ENCODE measurements around the gene PTDSS2.

The PTDSS2 gene

DNA sequence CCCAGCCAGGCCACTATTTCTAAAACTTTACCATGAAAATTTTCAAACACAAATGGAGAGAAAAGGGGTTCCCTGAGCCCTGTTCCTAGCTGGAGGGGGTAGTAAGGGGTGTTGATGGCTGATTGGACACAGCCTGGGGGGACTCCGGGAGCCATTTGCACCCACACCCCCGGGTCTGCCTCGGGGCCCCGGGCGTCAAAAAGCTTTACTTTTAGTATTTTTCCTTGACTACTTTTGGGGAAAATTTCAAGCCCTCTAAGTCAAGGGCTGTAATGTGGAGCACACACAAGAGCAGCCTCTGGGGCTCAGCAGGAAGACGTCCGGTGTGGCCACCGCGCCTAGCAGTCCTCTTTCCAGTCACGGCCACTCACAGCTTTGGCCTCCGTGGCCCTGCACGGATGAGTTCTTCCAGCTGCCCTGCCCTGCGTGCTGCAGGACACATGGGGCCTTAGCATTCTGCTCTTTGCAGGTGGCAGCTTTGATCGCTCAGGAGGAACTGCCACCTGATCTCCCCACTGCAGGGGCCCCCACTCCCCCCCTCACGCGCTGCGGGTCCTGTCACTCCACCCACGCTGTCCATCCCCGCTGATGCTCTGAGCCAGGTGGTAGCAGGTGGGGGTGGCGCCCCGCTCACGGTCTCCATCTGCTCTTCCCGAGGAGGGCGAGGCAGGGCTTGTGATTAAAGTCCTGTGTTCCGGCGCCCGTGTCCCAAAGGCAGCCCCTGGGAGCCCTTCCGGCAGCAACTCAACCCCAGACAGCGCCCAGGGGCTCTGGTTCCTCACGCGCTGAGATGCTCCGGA is 42.5 kb downstream of the PTDSS2 start:
- TF ChIP-seq, protein P1, sequence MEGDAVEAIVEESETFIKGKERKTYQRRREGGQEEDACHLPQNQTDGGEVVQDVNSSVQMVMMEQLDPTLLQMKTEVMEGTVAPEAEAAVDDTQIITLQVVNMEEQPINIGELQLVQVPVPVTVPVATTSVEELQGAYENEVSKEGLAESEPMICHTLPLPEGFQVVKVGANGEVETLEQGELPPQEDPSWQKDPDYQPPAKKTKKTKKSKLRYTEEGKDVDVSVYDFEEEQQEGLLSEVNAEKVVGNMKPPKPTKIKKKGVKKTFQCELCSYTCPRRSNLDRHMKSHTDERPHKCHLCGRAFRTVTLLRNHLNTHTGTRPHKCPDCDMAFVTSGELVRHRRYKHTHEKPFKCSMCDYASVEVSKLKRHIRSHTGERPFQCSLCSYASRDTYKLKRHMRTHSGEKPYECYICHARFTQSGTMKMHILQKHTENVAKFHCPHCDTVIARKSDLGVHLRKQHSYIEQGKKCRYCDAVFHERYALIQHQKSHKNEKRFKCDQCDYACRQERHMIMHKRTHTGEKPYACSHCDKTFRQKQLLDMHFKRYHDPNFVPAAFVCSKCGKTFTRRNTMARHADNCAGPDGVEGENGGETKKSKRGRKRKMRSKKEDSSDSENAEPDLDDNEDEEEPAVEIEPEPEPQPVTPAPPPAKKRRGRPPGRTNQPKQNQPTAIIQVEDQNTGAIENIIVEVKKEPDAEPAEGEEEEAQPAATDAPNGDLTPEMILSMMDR (IDR thresholded peaks at IDR 0.05), result no peak
- no peak for DNase-seq
- Histone ChIP-seq H3K36me3 (peaks cover 38 to 98% (median 57%) of the 10 kb centered on the region in 3 donors), H3K4me3 (no peak overlapping the region), H3K4me1 (no peaks in the 10 kb centered on the region), H3K27me3 (no peaks in the 10 kb centered on the region), H3K27ac (no peak overlapping the region), H3K9me3 (no peaks in the 10 kb centered on the region)
- intact Hi-C loops (cut with DNase I; ENCODE audit: low total_unique reads), result no loop called here

DNA sequence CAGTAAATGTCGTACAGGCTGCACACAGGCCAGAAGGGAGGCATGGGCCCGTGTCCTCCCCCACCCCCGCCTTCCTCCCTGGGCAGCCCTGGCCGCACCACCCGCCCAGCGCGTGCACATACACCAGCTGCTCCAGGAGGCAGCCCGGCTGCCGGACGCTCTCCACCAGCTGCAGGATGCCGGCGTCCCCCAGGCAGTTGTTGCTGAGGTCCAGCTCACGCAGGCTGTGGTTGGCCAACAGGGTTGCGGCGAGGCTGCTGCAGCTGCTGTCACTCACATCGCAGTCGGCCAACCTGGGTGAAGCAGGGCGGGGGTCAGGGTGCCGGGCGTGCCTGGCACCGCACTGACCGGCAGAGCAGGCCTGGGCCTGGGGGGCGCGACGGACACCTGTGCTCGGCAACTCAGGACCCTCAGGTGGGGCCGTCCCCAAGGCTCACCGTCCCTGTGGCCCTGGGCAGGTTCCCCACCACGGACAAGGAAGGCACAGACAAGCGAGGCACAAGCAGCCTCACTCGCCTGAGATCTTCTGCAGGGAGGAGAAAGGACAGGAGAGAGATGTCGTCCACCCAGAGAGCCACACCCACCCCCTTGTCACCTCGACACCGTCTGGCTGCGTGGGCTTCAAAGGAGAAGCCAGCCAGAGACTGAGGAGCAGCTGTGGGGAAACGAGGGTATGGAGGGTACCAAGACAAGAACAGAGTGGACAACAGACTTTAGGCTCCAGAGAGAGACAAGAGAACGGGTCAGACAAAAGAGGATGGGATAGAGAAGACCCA is 44.9 kb downstream of the PTDSS2 start:
- Histone ChIP-seq H3K27me3 (no peaks in the 10 kb centered on the region), H3K4me3 (no peak overlapping the region), H3K4me1 (no peaks in the 10 kb centered on the region), H3K27ac (no peak overlapping the region), H3K9me3 (no peaks in the 10 kb centered on the region), H3K36me3 (peaks cover 62 to 98% (median 73%) of the 10 kb centered on the region in 3 donors)
- TF ChIP-seq, protein P1 (IDR thresholded peaks at IDR 0.05), result no peak
- no peak for DNase-seq
- intact Hi-C loops (cut with DNase I; ENCODE audit: low total_unique reads), result no loop called here

DNA sequence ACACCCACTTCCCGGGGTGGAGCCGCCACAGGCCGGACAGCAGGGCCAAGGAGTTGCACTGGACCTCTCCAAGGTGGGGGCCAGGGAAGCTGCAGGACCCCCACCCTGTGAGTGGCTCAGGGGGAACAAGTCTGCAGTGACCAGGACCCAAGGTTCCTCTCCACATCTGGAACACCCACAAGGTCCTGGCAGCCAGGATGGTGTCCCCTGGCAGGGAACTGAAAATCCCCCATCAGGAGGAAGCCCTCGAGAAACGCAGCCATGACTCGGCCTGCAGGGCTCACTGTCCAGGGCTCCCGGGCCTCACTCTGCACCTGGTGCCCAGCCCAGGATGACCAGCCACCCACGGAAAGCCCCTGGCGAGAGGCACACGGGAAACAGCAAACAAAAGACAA is 45.5 kb downstream of the PTDSS2 start:
- Histone ChIP-seq H3K27ac (no peak overlapping the region), H3K27me3 (no peaks in the 10 kb centered on the region), H3K36me3 (peaks cover 68 to 98% (median 73%) of the 10 kb centered on the region in 3 donors), H3K9me3 (no peaks in the 10 kb centered on the region), H3K4me1 (no peaks in the 10 kb centered on the region), H3K4me3 (no peak overlapping the region)
- TF ChIP-seq, protein P1 (IDR thresholded peaks at IDR 0.05), result no peak
- intact Hi-C loops (cut with DNase I; ENCODE audit: low total_unique reads), result no loop called here
- DNase-seq, result no peak

DNA sequence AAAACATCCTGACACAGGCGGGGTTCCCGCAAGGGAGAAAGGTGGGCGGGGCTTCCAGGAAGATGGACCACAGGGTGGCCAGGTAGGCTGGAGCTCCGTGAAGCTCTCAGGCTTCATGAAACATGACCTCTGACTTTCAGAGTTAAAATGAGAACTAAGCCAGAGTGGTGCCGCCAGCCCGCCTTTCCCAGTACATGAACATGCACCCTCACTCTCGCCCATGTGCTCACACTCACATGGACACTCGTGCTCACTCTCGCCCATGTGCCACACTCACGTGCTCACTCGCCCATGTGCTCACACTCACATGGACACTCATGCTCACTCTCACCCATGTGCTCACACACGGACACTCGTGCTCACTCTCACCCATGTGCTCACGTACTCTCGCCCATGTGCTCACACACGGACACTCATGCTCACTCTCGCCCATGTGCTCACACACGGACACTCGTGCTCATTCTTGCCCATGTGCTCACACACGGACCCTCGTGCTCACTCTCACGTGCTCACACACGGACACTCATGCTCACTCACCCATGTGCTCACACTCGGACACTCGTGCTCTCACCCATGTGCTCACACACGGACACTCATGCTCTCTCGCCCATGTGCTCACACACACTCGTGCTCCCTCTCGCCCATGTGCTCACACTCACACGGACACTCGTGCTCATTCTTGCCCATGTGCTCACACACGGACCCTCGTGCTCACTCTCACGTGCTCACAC is 46.9 kb downstream of the PTDSS2 start:
- Histone ChIP-seq H3K36me3 (peaks cover 75 to 100% (median 83%) of the 10 kb centered on the region in 3 donors), H3K27me3 (no peaks in the 10 kb centered on the region), H3K4me1 (peaks cover 0 to 6% (median 2%) of the 10 kb centered on the region in 4 donors), H3K27ac (no peak overlapping the region), H3K9me3 (no peaks in the 10 kb centered on the region), H3K4me3 (no peak overlapping the region)
- TF ChIP-seq, protein P1 (IDR thresholded peaks at IDR 0.05), result no peak
- DNase-seq, result no peak
- intact Hi-C loops (cut with DNase I; ENCODE audit: low total_unique reads), result no loop called here

DNA sequence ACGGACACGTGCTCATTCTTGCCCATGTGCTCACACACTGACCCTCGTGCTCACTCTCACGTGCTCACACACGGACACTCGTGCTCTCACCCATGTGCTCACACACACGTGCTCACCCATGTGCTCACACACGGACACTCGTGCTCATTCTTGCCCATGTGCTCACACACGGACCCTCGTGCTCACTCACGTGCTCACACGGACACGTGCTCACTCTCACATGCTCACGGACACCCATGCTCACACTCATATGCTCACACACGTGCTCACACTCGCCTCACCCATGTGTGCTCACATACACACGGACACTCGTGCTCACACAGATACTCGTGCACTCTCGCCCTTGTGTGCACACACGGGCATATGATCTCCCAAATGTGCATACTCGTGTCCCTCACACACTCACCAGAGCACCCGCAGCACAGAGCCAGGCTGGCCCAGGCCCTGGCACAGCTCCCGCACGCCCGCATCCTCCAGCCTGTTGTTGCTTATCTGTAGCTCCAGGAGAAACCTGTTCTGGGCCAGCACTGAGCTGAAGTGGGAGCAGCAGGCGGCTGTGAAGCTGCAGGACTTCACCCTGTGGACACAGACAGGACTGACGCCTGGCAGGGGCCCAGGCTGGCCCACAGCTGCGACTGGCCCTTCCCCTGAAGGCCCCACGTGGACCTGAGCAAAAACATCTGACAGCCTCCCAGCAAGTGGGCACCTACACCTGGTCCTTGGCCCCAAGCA is 47.7 kb downstream of the PTDSS2 start:
- TF ChIP-seq, protein P1 (IDR thresholded peaks at IDR 0.05), result no peak
- Histone ChIP-seq H3K4me3 (no peak overlapping the region), H3K27me3 (no peaks in the 10 kb centered on the region), H3K4me1 (peaks cover 0 to 13% (median 9%) of the 10 kb centered on the region in 4 donors), H3K36me3 (peaks cover 75 to 96% (median 85%) of the 10 kb centered on the region in 3 donors), H3K9me3 (no peaks in the 10 kb centered on the region), H3K27ac (no peak overlapping the region)
- no peak for DNase-seq
- intact Hi-C loops (cut with DNase I; ENCODE audit: low total_unique reads), result no loop called here

Data from tibial artery (tissue), 4 donors.